Smooth muscle cell (in vitro differentiated cells): ENCODE measurements around the gene FAIM2. TPM values are rescaled to one million over a fixed set of nuclear protein-coding genes. Genes with fewer than 3 reads are reported as not detected.

ENCODE experiments used
- DNase-seq: peaks from one replicate; lab custom pipeline; 2025; ENCODE audit not compliant: unreplicated experiment; lab: John Stamatoyannopoulos, UW
- H2AFZ ChIP-seq: fragments of 200-600 bp; sonication (generic); 2 replicates; pipeline ENCODE4 v1.6.0; 2016; ENCODE audit warnings: antibody characterized with exemption, low read depth, mild to moderate bottlenecking
- H3F3A ChIP-seq: fragments of 200-600 bp; sonication (generic); 2 replicates; pipeline ENCODE4 v1.6.0; 2017; ENCODE audit warnings: antibody characterized with exemption, low read depth
- H3K27ac ChIP-seq: fragments of 200-600 bp; sonication (generic); 2 replicates; pipeline ENCODE4 v1.5.1; 2016; ENCODE audit warnings: low read depth, mild to moderate bottlenecking
- H3K27me3 ChIP-seq: fragments of 200-600 bp; sonication (generic); 2 replicates; pipeline ENCODE4 v1.6.1; 2016; ENCODE audit warnings: low read depth, mild to moderate bottlenecking
- H3K36me3 ChIP-seq: fragments of 200-600 bp; sonication (generic); 2 replicates; pipeline ENCODE4 v1.5.1; 2016; ENCODE audit warnings: low read depth
- H3K4me1 ChIP-seq: fragments of 200-600 bp; sonication (generic); 2 replicates; pipeline ENCODE4 v1.5.1; 2016; ENCODE audit warnings: low read depth
- H3K4me2 ChIP-seq: fragments of 200-600 bp; sonication (generic); 2 replicates; pipeline ENCODE4 v1.6.0; 2016; ENCODE audit warnings: mild to moderate bottlenecking
- H3K4me3 ChIP-seq: fragments of 200-600 bp; sonication (generic); 2 replicates; pipeline ENCODE4 v1.5.1; 2016; ENCODE audit warnings: mild to moderate bottlenecking
- H3K79me2 ChIP-seq: fragments of 200-600 bp; sonication (generic); 2 replicates; pipeline ENCODE4 v1.6.0; 2016; ENCODE audit warnings: low read depth, mild to moderate bottlenecking
- H3K9ac ChIP-seq: fragments of 200-600 bp; sonication (generic); 2 replicates; pipeline ENCODE4 v1.6.0; 2016; ENCODE audit warnings: low read depth
- H3K9me3 ChIP-seq: fragments of 200-600 bp; sonication (generic); replicated peaks from 2 replicates; pipeline ENCODE4 v1.5.1; 2016; ENCODE audit warnings: low read depth
- H4K20me1 ChIP-seq: fragments of 200-600 bp; sonication (generic); 2 replicates; pipeline ENCODE4 v1.6.0; 2016; ENCODE audit warnings: low read depth
- CTCF ChIP-seq: fragments of 200-600 bp; sonication (generic); IDR thresholded peaks from 2 replicates; pipeline ENCODE4 v1.5.1; 2017; ENCODE audit warnings: borderline replicate concordance, mild to moderate bottlenecking, antibody characterized with exemption; ENCODE audit not compliant: insufficient read depth, poor library complexity, severe bottlenecking
- WGBS: methylation state at CpG from one replicate; pipeline ENCODE4 v1.1.7; 2016; ENCODE audit warnings: low lambda C conversion rate; 5-methylcytosine and 5-hydroxymethylcytosine counted together
- polyA plus RNA-seq: library from polyadenylated mRNA; unstranded; fragments of >200 nt; fragmentation: Nextera tagmentation; extraction: Ambion mirVana; gene quantifications from 2 replicates; pipeline ENCODE4 v1.2.1, GENCODE V29; 2016
- total RNA-seq: library from RNA; depleted of rRNA; stranded (reverse); fragments of >200 nt; gene quantifications from 2 replicates; pipeline ENCODE4 v1.2.3, GENCODE V29; 2014

The FAIM2 gene
- total and polyA plus RNA-seq, 2 experiments from 2014 or later, result 0.67 to 1.2 TPM

GRCh38 chr12:49885663-49886461 is 17.8 kb downstream of the FAIM2 start:
- Histone ChIP-seq H3K4me1 (peaks cover 18% of the 10 kb centered on the region), H3K4me2 (no peak overlapping the region), H3K36me3 (no peaks in the 10 kb centered on the region), H3K79me2 (no peaks in the 10 kb centered on the region), H4K20me1 (no peaks in the 10 kb centered on the region), H3K27me3 (peaks cover 10% of the 10 kb centered on the region), H3F3A (no peaks in the 10 kb centered on the region), H3K27ac (no peak overlapping the region), H3K4me3 (no peak overlapping the region), H3K9me3 (no peaks in the 10 kb centered on the region), H3K9ac (no peak overlapping the region), H2AFZ (no peak overlapping the region)
- no peak for TF ChIP-seq CTCF
- DNase-seq, result no peak
- 89% methylated on average over 16 of the region's 16 CpGs for WGBS

- no peak for TF ChIP-seq CTCF
- no peaks in the 10 kb centered on the region for H3K9me3 ChIP-seq
- no peaks in the 10 kb centered on the region for H4K20me1 ChIP-seq
- no peak for DNase-seq
- H3K9ac ChIP-seq, result no peak overlapping the region
- no peak overlapping the region for H3K4me3 ChIP-seq
- H3K79me2 ChIP-seq, result no peaks in the 10 kb centered on the region
- H3K36me3 ChIP-seq, result no peaks in the 10 kb centered on the region
- peaks cover 10% of the 10 kb centered on the region for H3K27me3 ChIP-seq
- peaks cover 18% of the 10 kb centered on the region for H3K4me1 ChIP-seq
- no peak overlapping the region for H3K4me2 ChIP-seq
- no peak overlapping the region for H3K27ac ChIP-seq
- H3F3A ChIP-seq, result peaks cover under 1% of the 10 kb centered on the region
- H2AFZ ChIP-seq, result no peak overlapping the region
- WGBS, result 58% methylated on average over 6 of the region's 6 CpGs
Observed at GRCh38 chr12:49885118-49885517, 18.6 kb downstream of the FAIM2 start.

GRCh38 chr12:49882851-49883464 is 20.7 kb downstream of the FAIM2 start:
- peaks cover 16% of the 10 kb centered on the region for H3F3A ChIP-seq
- 62% methylated on average over 9 of the region's 9 CpGs for WGBS

More at GRCh38 chr12:49882851-49883464, 20.7 kb downstream of the FAIM2 start:
- no peak for TF ChIP-seq CTCF
- H3K9ac ChIP-seq, result no peak overlapping the region
- DNase-seq, result no peak
- H4K20me1 ChIP-seq, result no peaks in the 10 kb centered on the region
- no peak overlapping the region for H3K4me3 ChIP-seq
- H2AFZ ChIP-seq, result no peak overlapping the region
- H3K27ac ChIP-seq, result no peak overlapping the region
- peaks cover 18% of the 10 kb centered on the region for H3K4me1 ChIP-seq
- H3K36me3 ChIP-seq, result no peaks in the 10 kb centered on the region
- H3K27me3 ChIP-seq, result peaks cover 10% of the 10 kb centered on the region
- H3K9me3 ChIP-seq, result no peaks in the 10 kb centered on the region
- H3K79me2 ChIP-seq, result no peaks in the 10 kb centered on the region
- no peak overlapping the region for H3K4me2 ChIP-seq
